ENCODE results near the gene MED16.

DNA sequence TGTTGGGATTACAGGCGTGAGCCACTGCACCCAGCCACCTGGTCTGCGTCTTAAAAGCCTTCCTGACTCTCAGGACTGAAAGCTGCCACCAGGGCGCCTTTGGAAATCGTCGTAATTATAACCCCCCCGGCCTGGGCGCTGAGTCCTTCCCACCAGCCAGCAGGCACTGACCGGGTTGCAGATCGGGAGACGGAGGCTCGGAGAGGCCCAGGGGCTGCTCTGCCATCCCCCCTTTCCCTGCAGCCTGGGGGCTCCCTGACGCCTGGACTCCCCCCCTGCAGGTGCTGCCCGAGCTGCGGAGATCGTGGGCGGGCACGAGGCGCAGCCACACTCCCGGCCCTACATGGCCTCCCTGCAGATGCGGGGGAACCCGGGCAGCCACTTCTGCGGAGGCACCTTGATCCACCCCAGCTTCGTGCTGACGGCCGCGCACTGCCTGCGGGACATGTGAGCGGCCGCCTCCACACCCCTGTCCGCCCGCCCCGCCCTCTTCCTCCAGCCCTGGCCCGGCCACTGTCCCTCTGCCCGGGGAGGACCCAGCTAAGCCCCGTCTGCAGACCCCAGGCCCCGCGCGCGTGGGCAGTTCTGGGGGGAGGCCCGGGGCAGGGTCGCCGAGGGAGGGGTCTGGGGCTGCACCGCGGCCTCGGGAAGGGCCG lies 49.7 kb downstream of the MED16 start:
- TF ChIP-seq, protein P1, sequence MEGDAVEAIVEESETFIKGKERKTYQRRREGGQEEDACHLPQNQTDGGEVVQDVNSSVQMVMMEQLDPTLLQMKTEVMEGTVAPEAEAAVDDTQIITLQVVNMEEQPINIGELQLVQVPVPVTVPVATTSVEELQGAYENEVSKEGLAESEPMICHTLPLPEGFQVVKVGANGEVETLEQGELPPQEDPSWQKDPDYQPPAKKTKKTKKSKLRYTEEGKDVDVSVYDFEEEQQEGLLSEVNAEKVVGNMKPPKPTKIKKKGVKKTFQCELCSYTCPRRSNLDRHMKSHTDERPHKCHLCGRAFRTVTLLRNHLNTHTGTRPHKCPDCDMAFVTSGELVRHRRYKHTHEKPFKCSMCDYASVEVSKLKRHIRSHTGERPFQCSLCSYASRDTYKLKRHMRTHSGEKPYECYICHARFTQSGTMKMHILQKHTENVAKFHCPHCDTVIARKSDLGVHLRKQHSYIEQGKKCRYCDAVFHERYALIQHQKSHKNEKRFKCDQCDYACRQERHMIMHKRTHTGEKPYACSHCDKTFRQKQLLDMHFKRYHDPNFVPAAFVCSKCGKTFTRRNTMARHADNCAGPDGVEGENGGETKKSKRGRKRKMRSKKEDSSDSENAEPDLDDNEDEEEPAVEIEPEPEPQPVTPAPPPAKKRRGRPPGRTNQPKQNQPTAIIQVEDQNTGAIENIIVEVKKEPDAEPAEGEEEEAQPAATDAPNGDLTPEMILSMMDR (conservative IDR thresholded peaks at IDR 0.05; ENCODE audit: low read length), result no peak
- TF ChIP-seq EZH2phosphoT487 (IDR thresholded peaks at IDR 0.05; ENCODE audit: borderline replicate concordance, low read depth, low read length), result no peak
